Panc1 (cell line): Measurements from ENCODE around the gene BSND. TPM values are rescaled to one million over a fixed set of nuclear protein-coding genes. Genes with fewer than 3 reads are reported as not detected.
A peak's percentile ranks its signal among the peaks of the same experiment; 100 is the strongest.

Source experiments
- ATAC-seq: fragments of 200-7000 bp; cut with Tn5 transposase; 2 replicates; pipeline ENCODE4 v1.9.1; 2020; ENCODE audit warnings: mild to moderate bottlenecking, moderate library complexity
- BruUV-seq: library from RNA; stranded (reverse); fragments of 400-500 nt; replicated peaks from 2 replicates; lab custom pipeline; 2021; lab: Mats Ljungman, UMichigan
- CTCF ChIA-PET: fragments of 300-600 bp; sonication (Branson Sonifier 250); formaldehyde crosslinking; loops from one replicate; lab custom pipeline; 2022; ENCODE audit warnings: antibody characterized with exemption; lab: Charles Lee
- POLR2A ChIA-PET: fragments of 300-600 bp; sonication (Branson Sonifier 250); formaldehyde crosslinking; loops from one replicate; lab custom pipeline; 2022; ENCODE audit warnings: antibody characterized with exemption; lab: Charles Lee
- DNase-seq: peaks from one replicate; pipeline ENCODE4 v3.0.0-alpha.2; 2010; ENCODE audit warnings: low read depth, low spot score
- H3K27ac ChIP-seq: 2 replicates; pipeline ENCODE4 v1.5.1; 2011; ENCODE audit warnings: mild to moderate bottlenecking, low read length, inconsistent platforms
- H3K27me3 ChIP-seq: fragments of 200-500 bp; sonication (Bioruptor generic); 2 replicates; pipeline ENCODE4 v1.6.0; 2014; ENCODE audit warnings: low read length, inconsistent platforms; ENCODE audit not compliant: control insufficient read depth, insufficient read depth
- H3K36me3 ChIP-seq: fragments of 200-500 bp; sonication (Bioruptor generic); 2 replicates; pipeline ENCODE4 v1.5.1; 2014; ENCODE audit warnings: inconsistent platforms, mild to moderate bottlenecking, low read length, moderate library complexity; ENCODE audit not compliant: control insufficient read depth, insufficient read depth
- H3K4me1 ChIP-seq: 2 replicates; pipeline ENCODE4 v1.5.1; 2011; ENCODE audit warnings: inconsistent platforms, mild to moderate bottlenecking, low read length, moderate library complexity; ENCODE audit not compliant: control insufficient read depth, insufficient read depth
- H3K4me3 ChIP-seq, 2 experiments: 2 replicates each; pipeline ENCODE4 v1.5.1; 2011 to 2012; ENCODE audit warnings: low read depth in 2 of 2, low read length in 2 of 2, mild to moderate bottlenecking in 2 of 2, inconsistent platforms in 1 of 2, moderate library complexity in 1 of 2
- H3K9me3 ChIP-seq: fragments of 200-500 bp; sonication (Bioruptor generic); 2 replicates; pipeline ENCODE4 v1.5.1; 2014; ENCODE audit warnings: low read depth, mild to moderate bottlenecking, inconsistent platforms, low read length, moderate library complexity; ENCODE audit not compliant: control insufficient read depth, insufficient read depth
- POLR2AphosphoS5 ChIP-seq: IDR thresholded peaks from 2 replicates; pipeline ENCODE4 v1.6.1; 2012; ENCODE audit warnings: mild to moderate bottlenecking, low read depth, low read length, moderate library complexity
- SIN3A ChIP-seq: IDR thresholded peaks from 2 replicates; pipeline ENCODE4 v1.6.1; 2012; ENCODE audit warnings: low read depth, mild to moderate bottlenecking, low read length, moderate library complexity, borderline replicate concordance; ENCODE audit not compliant: insufficient read depth
- TCF7L2 ChIP-seq: IDR thresholded peaks from 2 replicates; pipeline ENCODE4 v1.6.1; 2011; ENCODE audit warnings: mild to moderate bottlenecking, low read depth, low read length, inconsistent platforms
- in situ Hi-C: cut with HindIII; loops from 2 replicates; pipeline ENCODE4 v1.10.0; 2016; ENCODE audit warnings: low sequenced_read_pairs, low pct_unique_long_range_greater_than_20kb
- intact Hi-C: fragments of 100-400 bp; cut with micrococcal nuclease; formaldehyde crosslinking; loops from one replicate; pipeline ENCODE4 v1.10.0; 2022; ENCODE audit not compliant: unreplicated experiment
- total RNA-seq: library from RNA; stranded (reverse); gene quantifications from one replicate; pipeline ENCODE4 v1.2.1, GENCODE V29; 2021; ENCODE audit not compliant: unreplicated experiment
- TF ChIP-seq, protein P1 (sequence below), 2 experiments: IDR thresholded peaks; 2 replicates each; pipeline ENCODE4 v1.6.1; 2011 to 2012; ENCODE audit warnings: low read depth in 2 of 2, control low read depth in 1 of 2, low read length in 1 of 2, mild to moderate bottlenecking in 1 of 2, moderate library complexity in 1 of 2; ENCODE audit not compliant: insufficient read depth in 1 of 2
- TF ChIP-seq, protein P2 (sequence below): fragments of 450-650 bp; IDR thresholded peaks from 2 replicates; pipeline ENCODE4 v1.5.1; 2017; ENCODE audit warnings: mild to moderate bottlenecking

The BSND gene
- total RNA-seq, 1 experiment from 2014 or later, result not detected

- no peak overlapping the region for H3K27ac ChIP-seq
- CTCF ChIA-PET, result no interaction called here
- no peaks in the 10 kb centered on the region for H3K9me3 ChIP-seq
- POLR2A ChIA-PET, result no interaction called here
- DNase-seq (no peak), ATAC-seq (no peak)
- TF ChIP-seq SIN3A, result no peak
- TF ChIP-seq POLR2AphosphoS5, result no peak
- TF ChIP-seq, protein P1, sequence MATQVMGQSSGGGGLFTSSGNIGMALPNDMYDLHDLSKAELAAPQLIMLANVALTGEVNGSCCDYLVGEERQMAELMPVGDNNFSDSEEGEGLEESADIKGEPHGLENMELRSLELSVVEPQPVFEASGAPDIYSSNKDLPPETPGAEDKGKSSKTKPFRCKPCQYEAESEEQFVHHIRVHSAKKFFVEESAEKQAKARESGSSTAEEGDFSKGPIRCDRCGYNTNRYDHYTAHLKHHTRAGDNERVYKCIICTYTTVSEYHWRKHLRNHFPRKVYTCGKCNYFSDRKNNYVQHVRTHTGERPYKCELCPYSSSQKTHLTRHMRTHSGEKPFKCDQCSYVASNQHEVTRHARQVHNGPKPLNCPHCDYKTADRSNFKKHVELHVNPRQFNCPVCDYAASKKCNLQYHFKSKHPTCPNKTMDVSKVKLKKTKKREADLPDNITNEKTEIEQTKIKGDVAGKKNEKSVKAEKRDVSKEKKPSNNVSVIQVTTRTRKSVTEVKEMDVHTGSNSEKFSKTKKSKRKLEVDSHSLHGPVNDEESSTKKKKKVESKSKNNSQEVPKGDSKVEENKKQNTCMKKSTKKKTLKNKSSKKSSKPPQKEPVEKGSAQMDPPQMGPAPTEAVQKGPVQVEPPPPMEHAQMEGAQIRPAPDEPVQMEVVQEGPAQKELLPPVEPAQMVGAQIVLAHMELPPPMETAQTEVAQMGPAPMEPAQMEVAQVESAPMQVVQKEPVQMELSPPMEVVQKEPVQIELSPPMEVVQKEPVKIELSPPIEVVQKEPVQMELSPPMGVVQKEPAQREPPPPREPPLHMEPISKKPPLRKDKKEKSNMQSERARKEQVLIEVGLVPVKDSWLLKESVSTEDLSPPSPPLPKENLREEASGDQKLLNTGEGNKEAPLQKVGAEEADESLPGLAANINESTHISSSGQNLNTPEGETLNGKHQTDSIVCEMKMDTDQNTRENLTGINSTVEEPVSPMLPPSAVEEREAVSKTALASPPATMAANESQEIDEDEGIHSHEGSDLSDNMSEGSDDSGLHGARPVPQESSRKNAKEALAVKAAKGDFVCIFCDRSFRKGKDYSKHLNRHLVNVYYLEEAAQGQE (IDR thresholded peaks at IDR 0.05; ENCODE audit: insufficient read depth in 1 of 2, low read depth in 2 of 2, low read length in 1 of 2), result no peak
- TF ChIP-seq, protein P2, sequence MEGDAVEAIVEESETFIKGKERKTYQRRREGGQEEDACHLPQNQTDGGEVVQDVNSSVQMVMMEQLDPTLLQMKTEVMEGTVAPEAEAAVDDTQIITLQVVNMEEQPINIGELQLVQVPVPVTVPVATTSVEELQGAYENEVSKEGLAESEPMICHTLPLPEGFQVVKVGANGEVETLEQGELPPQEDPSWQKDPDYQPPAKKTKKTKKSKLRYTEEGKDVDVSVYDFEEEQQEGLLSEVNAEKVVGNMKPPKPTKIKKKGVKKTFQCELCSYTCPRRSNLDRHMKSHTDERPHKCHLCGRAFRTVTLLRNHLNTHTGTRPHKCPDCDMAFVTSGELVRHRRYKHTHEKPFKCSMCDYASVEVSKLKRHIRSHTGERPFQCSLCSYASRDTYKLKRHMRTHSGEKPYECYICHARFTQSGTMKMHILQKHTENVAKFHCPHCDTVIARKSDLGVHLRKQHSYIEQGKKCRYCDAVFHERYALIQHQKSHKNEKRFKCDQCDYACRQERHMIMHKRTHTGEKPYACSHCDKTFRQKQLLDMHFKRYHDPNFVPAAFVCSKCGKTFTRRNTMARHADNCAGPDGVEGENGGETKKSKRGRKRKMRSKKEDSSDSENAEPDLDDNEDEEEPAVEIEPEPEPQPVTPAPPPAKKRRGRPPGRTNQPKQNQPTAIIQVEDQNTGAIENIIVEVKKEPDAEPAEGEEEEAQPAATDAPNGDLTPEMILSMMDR, result no peak
- TF ChIP-seq TCF7L2, result no peak
- H3K27me3 ChIP-seq, result no peaks in the 10 kb centered on the region
- H3K4me1 ChIP-seq, result no peaks in the 10 kb centered on the region
- in situ Hi-C loops (no loop called here), intact Hi-C loops (no loop called here)
- no peak overlapping the region for H3K4me3 ChIP-seq
- H3K36me3 ChIP-seq, result no peaks in the 10 kb centered on the region
- BruUV-seq, result no TSS peak
These were observed 48.1 kb downstream of the BSND start for GRCh38 chr1:55046871-55047270.

DNA sequence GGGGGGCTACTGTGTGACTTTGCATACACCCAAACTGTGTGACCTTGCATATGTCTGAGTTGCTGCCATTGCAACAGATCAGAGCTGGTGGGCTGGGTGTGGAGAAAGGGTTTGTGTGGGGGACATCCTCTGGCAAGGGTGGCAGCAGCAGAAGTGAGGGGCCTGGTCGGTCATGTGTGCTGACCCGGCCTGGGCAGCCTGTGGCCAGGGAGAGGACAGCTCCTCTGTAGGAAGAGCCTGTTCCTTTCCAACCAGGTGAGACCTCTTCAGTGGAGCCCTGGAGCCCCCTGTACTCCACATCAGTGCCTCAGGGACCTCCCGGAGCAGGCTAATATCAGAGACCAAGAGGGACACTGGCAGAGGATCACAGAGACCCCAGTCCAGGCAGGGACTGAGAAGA lies 48.9 kb downstream of the BSND start:
- no peak overlapping the region for H3K27ac ChIP-seq
- no TSS peak for BruUV-seq
- DNase-seq (no peak), ATAC-seq (no peak)
- in situ Hi-C loops, result no loop called here
- CTCF ChIA-PET, result interaction anchor here (0.6 kb wide), 1 partner anchor 30 kb away, joined by 3 read pairs; no protein-coding TSS in a partner anchor
- POLR2A ChIA-PET, result no interaction called here
- no peaks in the 10 kb centered on the region for H3K4me1 ChIP-seq
- no peak for TF ChIP-seq POLR2AphosphoS5
- TF ChIP-seq TCF7L2, result no peak
- no peaks in the 10 kb centered on the region for H3K36me3 ChIP-seq
- H3K27me3 ChIP-seq, result no peaks in the 10 kb centered on the region
- intact Hi-C loops, result no loop called here
- H3K4me3 ChIP-seq, result no peak overlapping the region
- no peaks in the 10 kb centered on the region for H3K9me3 ChIP-seq

GRCh38 chr1:55048453-55049270 lies 49.9 kb downstream of the BSND start:
- TF ChIP-seq, protein P2, result no peak
- TF ChIP-seq, protein P1 (IDR thresholded peaks at IDR 0.05; ENCODE audit: insufficient read depth in 1 of 2, low read depth in 2 of 2, low read length in 1 of 2), result no peak
- no peak for TF ChIP-seq SIN3A
- no peak for TF ChIP-seq TCF7L2
- Histone ChIP-seq H3K4me1 (no peaks in the 10 kb centered on the region), H3K36me3 (no peaks in the 10 kb centered on the region), H3K9me3 (no peaks in the 10 kb centered on the region), H3K27ac (no peak overlapping the region), H3K4me3 (no peak overlapping the region), H3K27me3 (no peaks in the 10 kb centered on the region)
- intact Hi-C loops (no loop called here), in situ Hi-C loops (no loop called here)
- BruUV-seq, result no TSS peak
- ATAC-seq (0 out of 2 replicates have a peak, but pooled peaks have one; percentile 22), DNase-seq (no peak)
- ChIA-PET CTCF (interaction anchor here (1.6 kb wide), 1 partner anchor 104 kb away, joined by 4 read pairs; no protein-coding TSS in a partner anchor), POLR2A (no interaction called here)
